Common myeloid progenitor, CD34-positive (primary cell): ENCODE results near the gene MGAT1.
A peak's percentile ranks its signal among the peaks of the same experiment; 100 is the strongest.
"Not testable (repeated sequence)": the region's sequence is repeated elsewhere in the genome, so short reads cannot be mapped to it uniquely, and the experiment has no call there.

Experiments
- CTCF ChIA-PET: fragments of 350-600 bp; sonication (Branson Sonifier 250); formaldehyde crosslinking; loops from one replicate; lab custom pipeline; 2021; ENCODE audit warnings: antibody characterized with exemption; lab: Charles Lee
- POLR2A ChIA-PET: fragments of 350-600 bp; sonication (Branson Sonifier 250); formaldehyde crosslinking; loops from one replicate; lab custom pipeline; 2021; ENCODE audit warnings: antibody characterized with exemption; lab: Charles Lee
- DNase-seq, 3 donors: peaks; one replicate each; pipeline versions ENCODE4 v3.0.0 to v3.0.0-alpha.2; 2013
- H3K27ac ChIP-seq, 2 experiments: 1 replicate in 1 of 2; 2 replicates in 1 of 2; pipeline ENCODE4 v1.7.0; 2013; ENCODE audit warnings: inconsistent platforms in 2 of 2, low read length in 2 of 2, mild to moderate bottlenecking in 2 of 2, low read depth in 1 of 2, moderate library complexity in 1 of 2; ENCODE audit not compliant: severe bottlenecking in 2 of 2, insufficient read depth in 1 of 2, poor library complexity in 1 of 2
- H3K27me3 ChIP-seq, 5 experiments: replicated peaks in 2 of 5; 1 replicate in 3 of 5; 2 replicates in 2 of 5; pipeline versions ENCODE4 v1.6.1 to v1.7.0; 2013; ENCODE audit warnings: low read length in 4 of 5, mild to moderate bottlenecking in 2 of 5, moderate library complexity in 2 of 5, inconsistent platforms in 1 of 5; ENCODE audit not compliant: insufficient read depth in 5 of 5, control insufficient read depth in 4 of 5
- H3K36me3 ChIP-seq, 4 experiments: 1 replicate in 2 of 4; 2 replicates in 2 of 4; pipeline versions ENCODE4 v1.6.1 to v1.7.0; 2013; ENCODE audit warnings: low read length in 3 of 4, control low read depth in 1 of 4, mild to moderate bottlenecking in 1 of 4; ENCODE audit not compliant: control insufficient read depth in 4 of 4, insufficient read depth in 4 of 4
- H3K4me1 ChIP-seq, 4 experiments: 1 replicate in 3 of 4; 2 replicates in 1 of 4; pipeline versions ENCODE4 v1.6.1 to v1.7.1; 2013; ENCODE audit warnings: low read length in 3 of 4, mild to moderate bottlenecking in 3 of 4, control low read depth in 1 of 4, inconsistent platforms in 1 of 4, moderate library complexity in 1 of 4; ENCODE audit not compliant: control insufficient read depth in 4 of 4, insufficient read depth in 4 of 4; ENCODE audit errors: control extremely low read depth in 1 of 4
- H3K4me3 ChIP-seq, 7 experiments: 1 replicate in 4 of 7; 2 replicates in 3 of 7; pipeline versions ENCODE4 v1.5.1 to v1.7.0; 2013; ENCODE audit warnings: mild to moderate bottlenecking in 7 of 7, low read length in 6 of 7, moderate library complexity in 6 of 7, inconsistent platforms in 2 of 7, low read depth in 2 of 7, control low read depth in 1 of 7; ENCODE audit not compliant: insufficient read depth in 4 of 7, control insufficient read depth in 1 of 7; ENCODE audit errors: extremely low read depth in 1 of 7
- H3K9me3 ChIP-seq, 5 experiments: 1 replicate in 4 of 5; 2 replicates in 1 of 5; pipeline versions ENCODE4 v1.6.1 to v1.7.1; 2013; ENCODE audit warnings: low read length in 4 of 5, mild to moderate bottlenecking in 2 of 5, inconsistent platforms in 1 of 5, low read depth in 1 of 5, moderate library complexity in 1 of 5; ENCODE audit not compliant: control insufficient read depth in 4 of 5, insufficient read depth in 2 of 5; ENCODE audit errors: control extremely low read depth in 1 of 5
- WGBS: methylation state at CpG from one replicate; pipeline ENCODE4 v1.1.5; 2013; ENCODE audit not compliant: insufficient coverage; 5-methylcytosine and 5-hydroxymethylcytosine counted together

The MGAT1 gene

DNA sequence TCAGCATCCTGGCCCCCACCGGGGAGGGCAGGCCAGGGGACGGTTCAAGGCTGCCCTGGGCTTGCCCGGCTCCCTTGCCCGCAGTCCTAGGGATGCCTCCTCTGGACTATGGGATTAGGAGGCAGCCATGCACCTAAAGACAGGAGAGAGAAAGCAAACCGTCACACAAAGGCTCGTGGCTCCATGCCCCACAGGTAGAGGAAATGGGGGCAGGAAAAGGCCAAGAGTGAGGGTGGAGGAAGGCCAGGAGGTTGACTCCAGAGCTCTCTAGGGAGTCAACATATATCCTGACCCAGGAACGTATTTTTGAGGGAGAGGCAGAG lies 9.7 kb downstream of the MGAT1 start:
- H3K9me3 ChIP-seq: no peaks in the 10 kb centered on the region
- POLR2A ChIA-PET: no interaction called here
- 80% methylated on average over 6 of the region's 7 CpGs for WGBS
- peaks cover 0 to 8% (median 2%) of the 10 kb centered on the region in 4 experiments for H3K4me1 ChIP-seq
- H3K36me3 ChIP-seq: peaks cover 6 to 67% (median 45%) of the 10 kb centered on the region in 4 experiments
- CTCF ChIA-PET: interaction anchor here (0.9 kb wide), 1 partner anchor 10 kb away, joined by 3 read pairs; no protein-coding TSS in a partner anchor
- H3K4me3 ChIP-seq: no peak overlapping the region
- H3K27ac ChIP-seq: no peak overlapping the region
- H3K27me3 ChIP-seq: no peaks in the 10 kb centered on the region
- DNase-seq: no peak

DNA sequence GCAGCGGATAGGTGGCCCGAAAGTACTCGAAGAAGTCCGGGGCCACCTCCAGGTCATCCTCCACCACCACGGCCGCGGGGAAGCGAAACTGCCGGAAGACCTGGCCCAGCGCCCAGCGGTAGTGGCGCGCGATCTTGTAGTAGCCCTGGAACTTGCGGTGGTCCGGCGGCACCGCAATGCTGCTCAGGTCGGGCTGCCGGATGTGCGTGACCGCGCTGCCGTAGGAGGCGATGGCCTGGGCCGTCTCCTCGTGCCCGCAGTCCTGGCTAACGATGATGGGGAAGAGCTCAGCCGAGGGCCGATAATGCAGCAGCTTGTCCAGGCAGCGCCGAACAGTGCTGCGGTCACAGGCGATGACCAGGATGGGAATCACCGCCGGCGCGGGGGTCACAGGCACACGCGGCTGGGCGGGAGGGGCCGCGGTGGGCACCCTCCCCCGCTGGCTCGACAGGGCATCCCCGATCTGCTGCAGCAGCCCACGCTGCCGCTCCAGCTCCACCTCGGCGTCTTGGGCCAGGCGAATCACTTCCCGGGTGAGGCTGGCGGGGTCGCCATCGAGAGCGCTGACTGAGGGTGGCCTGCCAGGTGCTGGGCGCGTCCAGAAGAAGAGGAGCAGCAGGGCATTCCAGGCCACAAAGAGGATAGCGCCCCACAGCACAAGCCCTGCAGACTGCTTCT lies 10.2 kb downstream of the MGAT1 start:
- CTCF ChIA-PET: interaction anchor here (0.9 to 3.9 kb wide), 6 partner anchors 8 to 393 kb away, joined by 3 to 29 read pairs (median 3); no protein-coding TSS in a partner anchor

DNA sequence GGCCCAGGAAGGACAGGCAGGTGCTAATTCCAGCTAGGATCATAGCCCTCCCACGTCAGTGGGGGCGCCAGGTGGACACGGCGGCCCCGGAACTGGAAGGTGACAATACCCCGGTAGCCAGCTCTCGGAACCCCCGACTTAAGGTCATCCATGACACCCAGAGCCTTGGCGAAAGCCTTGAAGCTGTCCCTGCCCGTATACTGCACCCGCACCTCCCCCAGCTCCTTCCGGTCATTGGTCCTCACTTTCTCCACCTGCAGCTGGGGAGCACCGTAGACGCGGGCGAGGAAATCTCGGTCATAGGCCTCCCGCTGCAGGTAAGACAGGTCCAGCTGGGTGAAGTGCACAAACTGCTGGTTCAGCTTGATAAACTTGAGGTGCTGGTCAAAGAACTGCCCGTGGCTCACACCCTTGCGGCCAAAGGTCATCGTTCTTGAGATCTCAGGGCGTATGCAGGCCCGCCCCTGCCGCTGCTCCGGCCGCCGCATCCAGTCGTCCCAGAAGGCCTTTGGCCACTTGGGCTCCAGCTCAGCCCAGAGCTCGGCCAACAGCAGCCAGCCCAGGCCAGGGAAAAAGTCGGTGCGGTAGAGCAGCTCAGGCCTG lies 10.9 kb downstream of the MGAT1 start:
- ChIA-PET CTCF (interaction anchor here (0.6 to 3.9 kb wide), 7 partner anchors 9 to 393 kb away, joined by 3 to 29 read pairs (median 3); no protein-coding TSS in a partner anchor), POLR2A (interaction anchor here (0.9 kb wide), 1 partner anchor 11 kb away, joined by 3 read pairs; the partner anchor contains the start of gene MGAT1)
- WGBS: 97% methylated on average over 28 of the region's 31 CpGs
- H3K27me3 ChIP-seq: no peaks in the 10 kb centered on the region
- peaks cover 0 to 16% (median 12%) of the 10 kb centered on the region in 4 experiments for H3K4me1 ChIP-seq
- no peak for DNase-seq
- H3K4me3 ChIP-seq: no peak overlapping the region
- no peak overlapping the region for H3K27ac ChIP-seq
- peaks cover 6 to 67% (median 47%) of the 10 kb centered on the region in 4 experiments for H3K36me3 ChIP-seq
- H3K9me3 ChIP-seq: no peaks in the 10 kb centered on the region

More for the DNA sequence above, 10.2 kb downstream of the MGAT1 start:
- no peak for DNase-seq
- no peaks in the 10 kb centered on the region for H3K27me3 ChIP-seq
- no peak overlapping the region for H3K4me3 ChIP-seq
- WGBS: 96% methylated on average over 57 of the region's 60 CpGs
- H3K4me1 ChIP-seq: peaks cover 0 to 9% (median 6%) of the 10 kb centered on the region in 4 experiments
- H3K36me3 ChIP-seq: peaks cover 6 to 70% (median 47%) of the 10 kb centered on the region in 4 experiments
- POLR2A ChIA-PET: no interaction called here
- no peaks in the 10 kb centered on the region for H3K9me3 ChIP-seq
- no peak overlapping the region for H3K27ac ChIP-seq

GRCh38 chr5:180790524-180790923 lies 12.1 kb downstream of the MGAT1 start:
- H3K9me3 ChIP-seq: no peaks in the 10 kb centered on the region
- 100% methylated on average over 5 of the region's 6 CpGs for WGBS
- ChIA-PET CTCF (interaction anchor here (0.7 to 3.9 kb wide), 8 partner anchors 10 to 394 kb away, joined by 3 to 29 read pairs (median 3); no protein-coding TSS in a partner anchor), POLR2A (interaction anchor here (0.6 to 1.1 kb wide), 4 partner anchors 12 to 40 kb away, joined by 3 to 6 read pairs (median 3); partner anchors contain the start of gene MGAT1)
- no peak for DNase-seq
- H3K27me3 ChIP-seq: no peaks in the 10 kb centered on the region
- H3K4me1 ChIP-seq: peaks cover 0 to 28% (median 24%) of the 10 kb centered on the region in 4 experiments
- H3K27ac ChIP-seq: peak overlapping the region in 1 of 2 experiments; percentile 2
- H3K4me3 ChIP-seq: no peak overlapping the region
- peaks cover 4 to 62% (median 44%) of the 10 kb centered on the region in 4 experiments for H3K36me3 ChIP-seq

DNA sequence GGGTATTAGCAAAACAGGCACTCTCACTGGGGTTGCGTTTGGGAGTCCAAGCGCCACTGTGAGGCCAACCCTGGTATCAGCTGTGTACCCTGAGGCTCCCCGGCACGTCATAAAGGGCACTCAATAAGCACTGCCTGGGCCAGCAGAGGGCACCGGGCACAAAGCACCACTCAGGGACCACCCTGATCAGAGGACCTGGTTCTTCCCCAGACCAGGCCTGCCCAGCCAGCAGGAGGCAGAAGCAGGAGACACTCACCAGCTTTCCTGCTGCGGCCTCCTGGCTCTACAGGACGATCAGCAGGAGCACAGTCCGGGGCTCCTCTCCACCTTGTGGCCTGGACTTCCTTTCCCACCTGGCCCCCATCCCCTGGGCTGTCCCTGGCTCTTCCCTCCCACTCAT lies 12.6 kb downstream of the MGAT1 start:
- peaks cover 4 to 58% (median 43%) of the 10 kb centered on the region in 4 experiments for H3K36me3 ChIP-seq
- no peaks in the 10 kb centered on the region for H3K9me3 ChIP-seq
- ChIA-PET POLR2A (interaction anchor here (1.0 to 1.1 kb wide), 2 partner anchors 20 to 41 kb away, joined by 3 to 6 read pairs; no protein-coding TSS in a partner anchor), CTCF (interaction anchor here (0.7 to 3.9 kb wide), 6 partner anchors 10 to 383 kb away, joined by 3 to 29 read pairs (median 3); no protein-coding TSS in a partner anchor)
- peaks cover 0 to 32% (median 29%) of the 10 kb centered on the region in 4 experiments for H3K4me1 ChIP-seq
- WGBS: 66% methylated on average over 8 of the region's 8 CpGs
- H3K27me3 ChIP-seq: no peaks in the 10 kb centered on the region
- no peak overlapping the region for H3K4me3 ChIP-seq
- peak; percentile 80 to 87 (median 82) for DNase-seq
- H3K27ac ChIP-seq: peak overlapping the region in 1 of 2 experiments; percentile 2

DNA sequence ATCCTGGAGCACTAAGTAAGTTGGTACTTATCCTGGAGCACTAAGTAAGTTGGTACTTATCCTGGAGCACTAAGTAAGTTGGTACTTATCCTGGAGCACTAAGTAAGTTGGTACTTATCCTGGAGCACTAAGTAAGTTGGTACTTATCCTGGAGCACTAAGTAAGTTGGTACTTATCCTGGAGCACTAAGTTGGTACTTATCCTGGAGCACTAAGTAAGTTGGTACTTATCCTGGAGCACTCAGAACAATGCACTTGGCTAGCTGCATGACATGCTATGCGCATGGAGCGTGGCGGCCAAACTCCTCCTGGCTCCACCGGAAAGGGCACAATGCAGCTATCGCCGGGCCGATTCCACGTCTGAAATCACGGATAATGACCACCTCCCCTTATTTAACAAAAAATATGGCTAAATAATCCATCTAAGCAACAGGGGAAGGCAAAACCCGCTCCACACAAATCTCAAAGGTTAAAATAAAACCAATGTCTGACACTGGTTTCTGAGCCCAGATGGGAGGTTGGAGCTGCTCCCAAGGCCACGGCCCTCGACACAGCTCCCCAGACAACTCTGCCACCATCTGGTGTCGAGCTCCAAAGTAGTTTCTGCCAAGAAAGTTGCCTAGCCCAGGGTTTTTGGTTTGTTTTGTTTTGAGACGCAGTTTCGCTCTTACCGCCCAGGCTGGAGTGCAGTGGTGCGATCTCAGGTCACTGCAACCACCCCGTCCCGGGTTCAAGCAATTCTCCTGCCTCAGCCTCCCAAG lies 13.8 kb downstream of the MGAT1 start:
- Histone ChIP-seq H3K36me3 (peaks cover 4 to 52% (median 38%) of the 10 kb centered on the region in 4 experiments), H3K4me1 (peaks cover 0 to 32% (median 30%) of the 10 kb centered on the region in 4 experiments)
- H3K4me3 ChIP-seq, H3K9me3 ChIP-seq, H3K27me3 ChIP-seq, POLR2A ChIA-PET, DNase-seq, H3K27ac ChIP-seq: not testable (repeated sequence)
- CTCF ChIA-PET: interaction anchor here (0.8 to 3.9 kb wide), 6 partner anchors 11 to 84 kb away, joined by 3 to 29 read pairs (median 4); no protein-coding TSS in a partner anchor
- over 99% methylated on average over 11 of the region's 19 CpGs for WGBS
